SK-N-SH (cell line): ENCODE measurements around the gene FAM181A.

Experiments
- CTCF ChIP-seq: fragments of 200-600 bp; sonication (generic); IDR thresholded peaks from 2 replicates; pipeline ENCODE4 v1.6.1; 2017; ENCODE audit warnings: antibody characterized with exemption, mild to moderate bottlenecking, moderate library complexity
- YY1 ChIP-seq: IDR thresholded peaks from 2 replicates; pipeline ENCODE4 v1.4.0; 2012; ENCODE audit warnings: low read depth, mild to moderate bottlenecking

GRCh38 chr14:93957751-93958566 is 30.8 kb downstream of the FAM181A start:
- TF ChIP-seq CTCF = no peak
- TF ChIP-seq YY1 = no peak
